Peyer's patch (tissue), 4 donors: ENCODE measurements around the gene NFYA. TPM values are rescaled to one million over a fixed set of nuclear protein-coding genes. Genes with fewer than 3 reads are reported as not detected.

Experiments
- DNase-seq, 3 donors: peaks; one replicate each; pipeline ENCODE4 v3.0.0-alpha.2; 2017 to 2019
- H3K27ac ChIP-seq, 4 donors: fragments of 200-600 bp; sonication (generic); one replicate each; pipeline ENCODE4 v1.5.1; 2016 to 2019
- H3K27me3 ChIP-seq, 2 donors: fragments of 200-600 bp; sonication (generic); one replicate each; pipeline ENCODE4 v1.5.1; 2019
- H3K36me3 ChIP-seq, 3 donors: fragments of 200-600 bp; sonication (generic); one replicate each; pipeline ENCODE4 v1.5.1; 2016 to 2019
- H3K4me1 ChIP-seq, 4 donors: fragments of 200-600 bp; sonication (generic); one replicate each; pipeline ENCODE4 v1.5.1; 2016 to 2019
- H3K4me3 ChIP-seq, 4 donors: fragments of 200-600 bp; sonication (generic); 1 replicate in 3 of 4; 2 replicates in 1 of 4; pipeline ENCODE4 v1.5.1; 2016 to 2019; ENCODE audit warnings: mild to moderate bottlenecking in 1 of 4
- H3K9me3 ChIP-seq, 4 donors: fragments of 200-600 bp; sonication (generic); one replicate each; pipeline ENCODE4 v1.5.1; 2016 to 2019; ENCODE audit warnings: mild to moderate bottlenecking in 1 of 4
- CTCF ChIP-seq, 6 experiments: fragments of 450-650 bp in 4 of 6; fragments of 200-600 bp in 2 of 6; sonication (generic) in 1 of 6; IDR thresholded peaks; one replicate each; pipeline ENCODE4 v1.5.1; 2017 to 2019; ENCODE audit warnings: antibody characterized with exemption in 6 of 6, mild to moderate bottlenecking in 3 of 6, moderate library complexity in 1 of 6
- POLR2A ChIP-seq, 2 donors: fragments of 450-650 bp; IDR thresholded peaks; one replicate each; pipeline ENCODE4 v1.5.1; 2017; ENCODE audit warnings: antibody characterized with exemption in 2 of 2, mild to moderate bottlenecking in 2 of 2, moderate library complexity in 2 of 2
- total RNA-seq, 4 donors: library from RNA; depleted of rRNA; stranded (reverse); fragments of >200 nt; gene quantifications; one replicate each; pipeline ENCODE4 v1.1.0, GENCODE V29; 2016

Gene NFYA
- total RNA-seq, 4 donors from 2014 or later: 22.9 to 27.5 (median 23.4) TPM

GRCh38 chr6:41077536-41077935 is 4.8 kb downstream of the NFYA start:
- Histone ChIP-seq H3K36me3 (peaks cover 0 to 27% (median 0%) of the 10 kb centered on the region in 3 donors), H3K9me3 (no peaks in the 10 kb centered on the region), H3K4me1 (peaks cover 0 to 39% (median 6%) of the 10 kb centered on the region in 4 donors), H3K27me3 (no peaks in the 10 kb centered on the region), H3K4me3 (no peak overlapping the region), H3K27ac (no peak overlapping the region)
- TF ChIP-seq CTCF (IDR thresholded peaks at IDR 0.05) (no peak), POLR2A (IDR thresholded peaks at IDR 0.05) (no peak)
- DNase-seq: no peak

- TF ChIP-seq CTCF (IDR thresholded peaks at IDR 0.05) (no peak), POLR2A (IDR thresholded peaks at IDR 0.05) (no peak)
- H3K4me1 ChIP-seq: peaks cover 0 to 39% (median 6%) of the 10 kb centered on the region in 4 donors
- no peak for DNase-seq
- H3K27ac ChIP-seq: no peak overlapping the region
- H3K27me3 ChIP-seq: no peaks in the 10 kb centered on the region
- peaks cover 0 to 27% (median 0%) of the 10 kb centered on the region in 3 donors for H3K36me3 ChIP-seq
- H3K4me3 ChIP-seq: no peak overlapping the region
- H3K9me3 ChIP-seq: no peaks in the 10 kb centered on the region
These were observed 5.3 kb downstream of the NFYA start for GRCh38 chr6:41078101-41078500.

GRCh38 chr6:41079080-41079479 is 6.3 kb downstream of the NFYA start:
- Histone ChIP-seq H3K4me1 (peaks cover 0 to 38% (median 6%) of the 10 kb centered on the region in 4 donors), H3K27me3 (no peaks in the 10 kb centered on the region), H3K9me3 (no peaks in the 10 kb centered on the region), H3K36me3 (peaks cover 0 to 34% (median 0%) of the 10 kb centered on the region in 3 donors), H3K4me3 (no peak overlapping the region), H3K27ac (no peak overlapping the region)
- TF ChIP-seq CTCF (IDR thresholded peaks at IDR 0.05): no peak
- no peak for TF ChIP-seq POLR2A (IDR thresholded peaks at IDR 0.05)
- DNase-seq: no peak

- no peak overlapping the region for H3K4me3 ChIP-seq
- no peaks in the 10 kb centered on the region for H3K27me3 ChIP-seq
- no peaks in the 10 kb centered on the region for H3K9me3 ChIP-seq
- no peak overlapping the region for H3K27ac ChIP-seq
- TF ChIP-seq CTCF (IDR thresholded peaks at IDR 0.05) (no peak), POLR2A (IDR thresholded peaks at IDR 0.05) (no peak)
- peaks cover 0 to 23% (median 2%) of the 10 kb centered on the region in 4 donors for H3K4me1 ChIP-seq
- peaks cover 0 to 48% (median 0%) of the 10 kb centered on the region in 3 donors for H3K36me3 ChIP-seq
- DNase-seq: peak in 1 of 3 donors; percentile 19
These were observed 7.8 kb downstream of the NFYA start for GRCh38 chr6:41080621-41081020.

GRCh38 chr6:41083072-41083471 is 10.3 kb downstream of the NFYA start:
- DNase-seq: no peak
- peaks cover 0 to 70% (median 0%) of the 10 kb centered on the region in 3 donors for H3K36me3 ChIP-seq
- H3K4me3 ChIP-seq: no peak overlapping the region
- TF ChIP-seq CTCF (IDR thresholded peaks at IDR 0.05) (no peak), POLR2A (IDR thresholded peaks at IDR 0.05) (no peak)
- no peaks in the 10 kb centered on the region for H3K27me3 ChIP-seq
- H3K27ac ChIP-seq: no peak overlapping the region
- no peaks in the 10 kb centered on the region for H3K9me3 ChIP-seq
- H3K4me1 ChIP-seq: peaks cover 0 to 2% (median 0%) of the 10 kb centered on the region in 4 donors

GRCh38 chr6:41085182-41085581 is 12.4 kb downstream of the NFYA start:
- H3K9me3 ChIP-seq: no peaks in the 10 kb centered on the region
- no peak overlapping the region for H3K27ac ChIP-seq
- H3K27me3 ChIP-seq: no peaks in the 10 kb centered on the region
- DNase-seq: no peak
- TF ChIP-seq CTCF (IDR thresholded peaks at IDR 0.05) (no peak), POLR2A (IDR thresholded peaks at IDR 0.05) (no peak)
- H3K36me3 ChIP-seq: peaks cover 0 to 73% (median 0%) of the 10 kb centered on the region in 3 donors
- H3K4me3 ChIP-seq: no peak overlapping the region
- no peaks in the 10 kb centered on the region for H3K4me1 ChIP-seq
